GM18498 (cell line): ENCODE data around the gene STX16.
A peak's percentile ranks its signal among the peaks of the same experiment; 100 is the strongest.

ENCODE experiments used
- ATAC-seq: cut with Tn5 transposase; IDR thresholded peaks from one replicate; pipeline ENCODE4 v1.9.1; 2021; ENCODE audit warnings: mild to moderate bottlenecking, moderate library complexity; ENCODE audit not compliant: unreplicated experiment

The STX16 gene

GRCh38 chr20:58618351-58619076 lies 32.6 kb upstream of the STX16 start:
- ATAC-seq: no peak

GRCh38 chr20:58619077-58619863 lies 31.8 kb upstream of the STX16 start:
- ATAC-seq: no peak

- ATAC-seq: no peak
These were observed 31.1 kb upstream of the STX16 start for GRCh38 chr20:58619864-58620431.

GRCh38 chr20:58621906-58622548 lies 29.1 kb upstream of the STX16 start:
- ATAC-seq: no peak

GRCh38 chr20:58622671-58623578 lies 28.2 kb upstream of the STX16 start:
- ATAC-seq: no peak

GRCh38 chr20:58623579-58624473 lies 27.3 kb upstream of the STX16 start:
- no peak for ATAC-seq

- no peak for ATAC-seq
These were observed 26.4 kb upstream of the STX16 start for GRCh38 chr20:58624687-58625086.

- no peak for ATAC-seq
These were observed 25.5 kb upstream of the STX16 start for GRCh38 chr20:58625585-58625984.

- ATAC-seq: no peak
These were observed 25.0 kb upstream of the STX16 start for GRCh38 chr20:58626051-58626450.

- peak; percentile 71 for ATAC-seq
These were observed 23.6 kb upstream of the STX16 start for GRCh38 chr20:58627212-58628072.

- no peak for ATAC-seq
These were observed 22.4 kb upstream of the STX16 start for GRCh38 chr20:58628491-58629214.

GRCh38 chr20:58629215-58629580 lies 21.9 kb upstream of the STX16 start:
- no peak for ATAC-seq

GRCh38 chr20:58630063-58630462 lies 21.0 kb upstream of the STX16 start:
- ATAC-seq: no peak

- no peak for ATAC-seq
These were observed 17.7 kb upstream of the STX16 start for GRCh38 chr20:58633161-58634053.

GRCh38 chr20:58634059-58634458 lies 17.0 kb upstream of the STX16 start:
- ATAC-seq: no peak

GRCh38 chr20:58634521-58635278 lies 16.4 kb upstream of the STX16 start:
- ATAC-seq: no peak
